HepG2 (cell line): ENCODE results near the gene TBC1D14. TPM values are rescaled to one million over a fixed set of nuclear protein-coding genes. Genes with fewer than 3 reads are reported as not detected.

Experiments
- E2F5 ChIP-seq: sonication (generic); formaldehyde crosslinking; conservative IDR thresholded peaks from 2 replicates; pipeline ENCODE4 v1.4.0; 2020; ENCODE audit warnings: missing genetic modification reagents
- ESRRA ChIP-seq: sonication (generic); formaldehyde crosslinking; IDR thresholded peaks from 2 replicates; pipeline ENCODE4 v1.5.1; 2020; ENCODE audit warnings: mild to moderate bottlenecking, low read depth, missing genetic modification reagents
- HDAC2 ChIP-seq: sonication (generic); formaldehyde crosslinking; IDR thresholded peaks from 2 replicates; pipeline ENCODE4 v1.4.0; 2020; ENCODE audit warnings: missing genetic modification reagents
- MED1 ChIP-seq: sonication (generic); formaldehyde crosslinking; IDR thresholded peaks from 2 replicates; pipeline ENCODE4 v1.4.0; 2020; ENCODE audit warnings: missing genetic modification reagents
- NR3C1 ChIP-seq: sonication (generic); formaldehyde crosslinking; IDR thresholded peaks from 2 replicates; pipeline ENCODE4 v1.4.0; 2020; ENCODE audit warnings: missing genetic modification reagents
- RARA ChIP-seq: IDR thresholded peaks from 2 replicates; pipeline ENCODE4 v1.6.1; 2016; ENCODE audit warnings: missing genetic modification reagents, missing compliant biosample characterization
- RELA ChIP-seq: sonication (generic); formaldehyde crosslinking; IDR thresholded peaks from 2 replicates; pipeline ENCODE4 v1.4.0; 2020; ENCODE audit warnings: missing genetic modification reagents
- REPIN1 ChIP-seq: sonication (generic); formaldehyde crosslinking; IDR thresholded peaks from 2 replicates; pipeline ENCODE4 v1.8.0; 2022; ENCODE audit warnings: missing genetic modification reagents, low read depth, mild to moderate bottlenecking, borderline replicate concordance
- TEAD3 ChIP-seq: optimal IDR thresholded peaks from 2 replicates; pipeline ENCODE3; 2016; ENCODE audit warnings: borderline replicate concordance
- ZNF253 ChIP-seq: sonication (generic); formaldehyde crosslinking; IDR thresholded peaks from 2 replicates; pipeline ENCODE4 v1.8.0; 2022; ENCODE audit warnings: mild to moderate bottlenecking, missing genetic modification reagents, borderline replicate concordance
- ZNF296 ChIP-seq: sonication (generic); formaldehyde crosslinking; conservative IDR thresholded peaks from 2 replicates; pipeline ENCODE4 v1.5.0; 2020; ENCODE audit warnings: mild to moderate bottlenecking, missing genetic modification reagents
- ZNF30 ChIP-seq: sonication (generic); formaldehyde crosslinking; IDR thresholded peaks from 2 replicates; pipeline ENCODE4 v1.5.0; 2020; ENCODE audit warnings: mild to moderate bottlenecking, missing genetic modification reagents
- ZNF318 ChIP-seq: sonication (generic); formaldehyde crosslinking; IDR thresholded peaks from 2 replicates; pipeline ENCODE4 v1.4.0; 2020; ENCODE audit warnings: mild to moderate bottlenecking, missing genetic modification reagents
- ZNF382 ChIP-seq: sonication (generic); formaldehyde crosslinking; IDR thresholded peaks from 2 replicates; pipeline ENCODE4 v1.5.0; 2020; ENCODE audit warnings: missing genetic modification reagents, mild to moderate bottlenecking, borderline replicate concordance
- ZNF432 ChIP-seq: sonication (generic); formaldehyde crosslinking; IDR thresholded peaks from 2 replicates; pipeline ENCODE4 v1.5.0; 2020; ENCODE audit warnings: missing genetic modification reagents, mild to moderate bottlenecking, borderline replicate concordance
- ZNF513 ChIP-seq: sonication (generic); formaldehyde crosslinking; conservative IDR thresholded peaks from 2 replicates; pipeline ENCODE4 v1.5.0; 2020; ENCODE audit warnings: missing genetic modification reagents
- ZNF543 ChIP-seq: sonication (generic); formaldehyde crosslinking; IDR thresholded peaks from 2 replicates; pipeline ENCODE4 v1.4.0; 2020; ENCODE audit warnings: mild to moderate bottlenecking, missing genetic modification reagents
- ZNF768 ChIP-seq: sonication (generic); formaldehyde crosslinking; IDR thresholded peaks from 2 replicates; pipeline ENCODE4 v1.4.0; 2020; ENCODE audit warnings: missing genetic modification reagents
- ZNF773 ChIP-seq: sonication (generic); formaldehyde crosslinking; IDR thresholded peaks from 2 replicates; pipeline ENCODE4 v1.4.0; 2020; ENCODE audit warnings: missing genetic modification reagents, borderline replicate concordance
- polyA plus RNA-seq, 8 experiments: library from polyadenylated mRNA; depleted of rRNA in 3 of 8; stranded (reverse) in 7 of 8; unstranded in 1 of 8; fragments of >200 nt; fragmentation: Illumina TruSeq in 4 of 8; extraction: Trizol in 4 of 8; gene quantifications; 2 replicates each; pipeline versions ENCODE4 v1.2.1 to v1.2.3, GENCODE V29; 2011 to 2016; ENCODE audit warnings: low read depth in 4 of 8, missing spikeins in 1 of 8, mixed read lengths in 1 of 8; ENCODE audit not compliant: insufficient read depth in 1 of 8
- total RNA-seq, 5 experiments: library from RNA; depleted of rRNA; stranded (reverse); fragments of >200 nt; fragmentation: Illumina TruSeq; extraction: Trizol; gene quantifications; 2 replicates each; pipeline ENCODE4 v1.2.3, GENCODE V29; 2016; ENCODE audit warnings: low read depth in 1 of 5

The TBC1D14 gene
- total and polyA plus RNA-seq, 2 of the 13 experiments (the other 11 are each of a cell fraction or from before 2014, with no cell fraction given): 29.5 to 46.5 TPM

- TF ChIP-seq ZNF513 (CRISPR knock-in tag): no peak
- peak; percentile 48 for TF ChIP-seq E2F5 (CRISPR knock-in tag)
- TF ChIP-seq NR3C1 (CRISPR knock-in tag): no peak
- TF ChIP-seq ZNF543: peak; percentile 71
- peak; percentile 61; the same call in 1 of the 2 replicates for TF ChIP-seq ZNF30
- no peak; the same call in 1 of the 2 replicates for TF ChIP-seq ZNF296
- TF ChIP-seq ZNF253 (CRISPR knock-in tag): peak; percentile 36; the same call in 1 of the 2 replicates
- peak; percentile 27; the same call in 1 of the 2 replicates for TF ChIP-seq HDAC2 (CRISPR knock-in tag)
- 0 out of 2 replicates have a peak, but pooled peaks have one; percentile 16 for TF ChIP-seq RELA (CRISPR knock-in tag)
- TF ChIP-seq MED1: 0 out of 2 replicates have a peak, but pooled peaks have one; percentile 50
- TF ChIP-seq ZNF768: no peak
- TF ChIP-seq ZNF318 (CRISPR knock-in tag): peak; percentile 50; the same call in 1 of the 2 replicates
- no peak; the same call in 1 of the 2 replicates for TF ChIP-seq RARA
- no peak for TF ChIP-seq ZNF773 (CRISPR knock-in tag)
- TF ChIP-seq REPIN1 (CRISPR knock-in tag): peak; percentile 18; the same call in 1 of the 2 replicates
- peak; percentile 29 for TF ChIP-seq TEAD3 (CRISPR knock-in tag)
- TF ChIP-seq ZNF382 (CRISPR knock-in tag): no peak
- no peak for TF ChIP-seq ZNF432
- TF ChIP-seq ESRRA (CRISPR knock-in tag): peak; percentile 78
These were observed 158.0 kb downstream of the TBC1D14 start, which contains the start of gene GRPEL1 (continued) for GRCh38 chr4:7067452-7068278.
